ENCODE measurements around the gene SLC5A12.

The SLC5A12 gene

GRCh38 chr11:26717771-26718170 is 4.1 kb downstream of the SLC5A12 start:
- DNase-seq = no peak
- H3K27me3 ChIP-seq = no peaks in the 10 kb centered on the region
- no peaks in the 10 kb centered on the region for H3K9me3 ChIP-seq
- no peak overlapping the region for H3K4me3 ChIP-seq (ENCODE audit: low read depth, low read length)
- TF ChIP-seq, protein P1, sequence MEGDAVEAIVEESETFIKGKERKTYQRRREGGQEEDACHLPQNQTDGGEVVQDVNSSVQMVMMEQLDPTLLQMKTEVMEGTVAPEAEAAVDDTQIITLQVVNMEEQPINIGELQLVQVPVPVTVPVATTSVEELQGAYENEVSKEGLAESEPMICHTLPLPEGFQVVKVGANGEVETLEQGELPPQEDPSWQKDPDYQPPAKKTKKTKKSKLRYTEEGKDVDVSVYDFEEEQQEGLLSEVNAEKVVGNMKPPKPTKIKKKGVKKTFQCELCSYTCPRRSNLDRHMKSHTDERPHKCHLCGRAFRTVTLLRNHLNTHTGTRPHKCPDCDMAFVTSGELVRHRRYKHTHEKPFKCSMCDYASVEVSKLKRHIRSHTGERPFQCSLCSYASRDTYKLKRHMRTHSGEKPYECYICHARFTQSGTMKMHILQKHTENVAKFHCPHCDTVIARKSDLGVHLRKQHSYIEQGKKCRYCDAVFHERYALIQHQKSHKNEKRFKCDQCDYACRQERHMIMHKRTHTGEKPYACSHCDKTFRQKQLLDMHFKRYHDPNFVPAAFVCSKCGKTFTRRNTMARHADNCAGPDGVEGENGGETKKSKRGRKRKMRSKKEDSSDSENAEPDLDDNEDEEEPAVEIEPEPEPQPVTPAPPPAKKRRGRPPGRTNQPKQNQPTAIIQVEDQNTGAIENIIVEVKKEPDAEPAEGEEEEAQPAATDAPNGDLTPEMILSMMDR (IDR thresholded peaks at IDR 0.05; ENCODE audit: low read depth, low read length) = no peak
- no peaks in the 10 kb centered on the region for H3K4me1 ChIP-seq
- H3K36me3 ChIP-seq = no peaks in the 10 kb centered on the region

DNA sequence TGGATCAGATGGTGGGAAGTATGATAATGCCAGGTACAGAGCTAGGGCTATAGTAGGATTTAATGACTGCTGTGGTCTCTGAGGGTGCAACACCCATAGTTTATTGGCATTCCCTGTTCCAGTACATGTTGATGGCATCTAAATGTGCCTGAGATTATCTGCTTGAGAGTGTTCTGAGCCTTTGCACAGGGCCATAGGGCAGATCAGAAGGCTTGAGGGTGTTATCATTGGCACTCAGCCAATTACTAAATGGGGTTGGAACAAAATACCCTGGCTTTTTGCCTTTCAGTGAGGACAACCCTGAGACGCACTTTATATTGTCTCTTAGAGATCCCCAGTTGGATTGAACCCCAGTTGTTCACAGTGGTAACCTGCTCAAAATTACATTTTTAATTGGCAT is 6.7 kb downstream of the SLC5A12 start:
- Histone ChIP-seq H3K9me3 (no peaks in the 10 kb centered on the region), H3K36me3 (no peaks in the 10 kb centered on the region), H3K4me3 (ENCODE audit: low read depth, low read length) (no peak overlapping the region), H3K4me1 (no peaks in the 10 kb centered on the region), H3K27me3 (no peaks in the 10 kb centered on the region)
- TF ChIP-seq, protein P1 (IDR thresholded peaks at IDR 0.05; ENCODE audit: low read depth, low read length) = no peak
- no peak for DNase-seq

- TF ChIP-seq, protein P1 (IDR thresholded peaks at IDR 0.05; ENCODE audit: low read depth, low read length) = no peak
Measured at GRCh38 chr11:26712497-26712896, 9.4 kb downstream of the SLC5A12 start.

GRCh38 chr11:26710489-26710888 is 11.4 kb downstream of the SLC5A12 start:
- Histone ChIP-seq H3K4me1 (no peaks in the 10 kb centered on the region), H3K36me3 (no peaks in the 10 kb centered on the region), H3K4me3 (ENCODE audit: low read depth, low read length) (no peak overlapping the region), H3K9me3 (no peaks in the 10 kb centered on the region), H3K27me3 (no peaks in the 10 kb centered on the region)
- TF ChIP-seq, protein P1 (IDR thresholded peaks at IDR 0.05; ENCODE audit: low read depth, low read length) = no peak
- DNase-seq = no peak

More at GRCh38 chr11:26712497-26712896, 9.4 kb downstream of the SLC5A12 start:
- H3K4me1 ChIP-seq = no peaks in the 10 kb centered on the region
- no peak for DNase-seq
- no peaks in the 10 kb centered on the region for H3K36me3 ChIP-seq
- H3K9me3 ChIP-seq = no peaks in the 10 kb centered on the region
- no peaks in the 10 kb centered on the region for H3K27me3 ChIP-seq
- no peak overlapping the region for H3K4me3 ChIP-seq (ENCODE audit: low read depth, low read length)

- DNase-seq = no peak
- Histone ChIP-seq H3K4me1 (no peaks in the 10 kb centered on the region), H3K36me3 (no peaks in the 10 kb centered on the region), H3K4me3 (ENCODE audit: low read depth, low read length) (no peak overlapping the region), H3K9me3 (no peaks in the 10 kb centered on the region), H3K27me3 (no peaks in the 10 kb centered on the region)
- TF ChIP-seq, protein P1 (IDR thresholded peaks at IDR 0.05; ENCODE audit: low read depth, low read length) = no peak
Measured at GRCh38 chr11:26708736-26709456, 13.0 kb downstream of the SLC5A12 start.

- Histone ChIP-seq H3K27me3 (no peaks in the 10 kb centered on the region), H3K4me1 (no peaks in the 10 kb centered on the region), H3K9me3 (no peaks in the 10 kb centered on the region), H3K4me3 (ENCODE audit: low read depth, low read length) (no peak overlapping the region), H3K36me3 (no peaks in the 10 kb centered on the region)
- TF ChIP-seq, protein P1 (IDR thresholded peaks at IDR 0.05; ENCODE audit: low read depth, low read length) = no peak
- DNase-seq = no peak
Measured at GRCh38 chr11:26706181-26706580, 15.7 kb downstream of the SLC5A12 start.
